ENCODE measurements around the gene EIPR1. TPM values are rescaled to one million over a fixed set of nuclear protein-coding genes. Genes with fewer than 3 reads are reported as not detected.
A peak's percentile ranks its signal among the peaks of the same experiment; 100 is the strongest.
"Not testable (repeated sequence)": the region's sequence is repeated elsewhere in the genome, so short reads cannot be mapped to it uniquely, and the experiment has no call there.

EIPR1 gene
- total RNA-seq, 1 donor from 2014 or later: 25.9 TPM

DNA sequence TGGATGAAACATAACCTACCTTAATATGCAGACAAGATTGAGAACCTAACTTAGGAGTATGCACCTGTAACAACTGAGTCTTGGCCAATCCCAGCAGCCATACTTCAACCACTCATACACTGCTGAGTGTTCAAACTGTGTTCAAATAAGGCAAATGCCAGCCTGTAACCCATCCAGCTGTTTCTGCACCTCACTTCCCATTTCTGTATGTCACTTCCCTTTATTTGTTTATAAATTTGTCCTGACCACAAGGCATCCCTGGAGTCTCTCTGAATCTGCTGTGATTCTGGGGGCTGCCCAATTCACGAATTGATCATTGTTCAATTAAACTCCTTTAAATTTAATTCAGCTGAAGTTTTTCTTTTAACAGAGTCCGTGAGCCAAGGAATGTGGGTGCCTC, 20.2 kb downstream of the EIPR1 start:
- ATAC-seq: not testable (repeated sequence)

DNA sequence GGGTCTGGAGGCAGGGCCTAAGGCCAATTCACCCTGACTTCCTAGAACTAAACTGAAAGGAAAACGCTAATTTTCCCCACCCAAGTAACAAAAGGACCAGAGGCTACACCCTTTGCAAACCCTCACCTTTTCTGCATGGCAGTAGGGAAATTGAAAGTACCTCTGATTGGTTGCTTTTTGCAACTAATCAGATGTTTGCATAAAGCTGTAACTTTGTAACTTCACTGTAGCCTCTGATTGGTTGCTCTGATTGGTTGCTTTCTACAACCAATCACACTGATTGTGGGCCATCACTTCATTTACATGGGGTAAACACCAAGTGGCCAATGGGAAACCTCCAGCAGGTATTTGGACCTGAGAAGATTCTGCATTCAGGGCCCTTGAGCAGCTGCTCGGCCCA, 20.8 kb downstream of the EIPR1 start:
- peak; percentile 29 for ATAC-seq

- peak; percentile 82 for ATAC-seq
Observed at GRCh38 chr2:3355951-3356569, 21.6 kb downstream of the EIPR1 start.

- no peak for ATAC-seq
Observed at GRCh38 chr2:3354986-3355385, 22.6 kb downstream of the EIPR1 start.

DNA sequence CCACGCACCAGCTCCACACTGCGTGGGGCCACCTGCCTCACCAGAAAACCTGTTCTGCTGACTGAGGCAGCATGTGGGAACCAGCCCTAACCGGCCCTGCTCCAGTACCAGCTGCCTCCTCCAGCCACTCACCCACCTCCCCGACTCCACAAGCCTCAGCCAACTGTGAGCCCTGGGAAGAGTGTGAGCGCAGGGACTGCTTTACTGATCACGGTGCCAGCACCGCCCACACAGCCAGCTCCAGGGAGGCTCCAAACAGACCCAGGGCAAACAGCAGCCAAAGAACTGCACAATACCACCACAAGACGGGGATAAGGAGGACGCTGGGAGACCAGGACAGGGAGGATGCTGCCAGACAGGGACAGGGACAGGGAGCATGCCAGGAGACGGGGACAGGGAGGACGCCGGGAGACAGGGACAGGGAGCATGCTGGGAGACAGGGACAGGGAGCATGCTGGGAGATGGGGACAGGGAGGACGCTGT, 28.4 kb downstream of the EIPR1 start:
- ATAC-seq: peak; percentile 94

DNA sequence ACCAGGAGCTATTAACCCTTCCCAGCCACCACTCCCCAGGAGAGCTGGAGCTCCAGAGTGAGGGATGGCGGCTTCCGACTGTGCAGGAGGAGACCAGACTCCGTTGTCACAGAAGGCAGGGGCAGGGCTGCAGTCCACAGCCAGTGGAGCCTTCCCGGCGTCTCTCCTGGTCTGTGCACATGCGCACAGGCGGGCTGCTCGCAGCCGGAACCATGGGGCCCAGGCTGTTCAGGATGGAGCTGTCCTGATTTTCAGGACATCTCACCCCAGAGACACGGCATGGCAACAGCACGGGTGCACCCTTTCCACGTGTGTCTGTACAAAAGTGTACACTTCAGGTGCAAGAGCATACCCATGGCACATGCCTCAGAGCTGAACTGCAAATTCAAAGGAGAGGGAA, 28.9 kb downstream of the EIPR1 start:
- peak; percentile 85 for ATAC-seq

GRCh38 chr2:3345621-3346020, 32.0 kb downstream of the EIPR1 start:
- no peak for ATAC-seq

DNA sequence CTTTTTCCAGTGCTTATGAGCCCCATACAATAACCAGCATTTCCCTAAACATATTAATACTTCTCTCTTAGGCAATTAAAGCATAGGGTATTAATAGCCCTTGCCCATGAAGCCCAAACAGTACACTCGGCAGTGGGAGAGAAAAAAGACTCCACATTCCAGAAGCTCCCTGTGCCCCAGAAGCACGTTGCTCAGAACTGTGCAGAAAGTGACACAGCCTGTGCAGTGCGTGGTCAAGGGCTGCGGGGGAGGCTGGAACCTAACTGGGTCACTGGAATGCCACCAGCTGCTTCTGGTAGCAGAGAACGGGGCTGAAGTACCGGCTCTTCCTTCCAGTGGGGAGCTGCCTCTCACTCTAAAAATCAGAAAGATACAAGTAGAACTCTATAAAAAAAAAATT, 32.7 kb downstream of the EIPR1 start:
- ATAC-seq: no peak

DNA sequence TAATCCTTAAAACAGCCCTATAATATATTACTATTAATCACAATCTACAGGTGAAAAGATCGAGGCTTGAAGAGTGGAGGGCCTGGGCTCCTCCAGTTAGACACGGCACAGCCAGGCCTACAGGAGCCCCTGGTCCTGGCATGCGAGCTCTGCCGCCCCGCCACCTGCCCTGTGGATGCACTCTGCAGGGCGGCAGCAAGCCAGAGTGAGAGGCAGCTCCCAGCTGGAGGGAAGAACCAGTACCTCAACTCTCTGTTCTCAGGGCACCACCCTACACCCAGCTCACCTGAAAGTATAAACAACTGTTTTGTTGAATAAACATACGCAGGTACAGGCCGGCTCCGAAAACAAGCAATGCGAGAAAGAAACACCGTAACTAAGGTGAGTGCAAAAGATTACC, 34.6 kb downstream of the EIPR1 start:
- ATAC-seq: no peak

GRCh38 chr2:3342324-3342723, 35.3 kb downstream of the EIPR1 start:
- ATAC-seq: no peak

GRCh38 chr2:3341336-3341735, 36.3 kb downstream of the EIPR1 start:
- peak; percentile 38 for ATAC-seq

DNA sequence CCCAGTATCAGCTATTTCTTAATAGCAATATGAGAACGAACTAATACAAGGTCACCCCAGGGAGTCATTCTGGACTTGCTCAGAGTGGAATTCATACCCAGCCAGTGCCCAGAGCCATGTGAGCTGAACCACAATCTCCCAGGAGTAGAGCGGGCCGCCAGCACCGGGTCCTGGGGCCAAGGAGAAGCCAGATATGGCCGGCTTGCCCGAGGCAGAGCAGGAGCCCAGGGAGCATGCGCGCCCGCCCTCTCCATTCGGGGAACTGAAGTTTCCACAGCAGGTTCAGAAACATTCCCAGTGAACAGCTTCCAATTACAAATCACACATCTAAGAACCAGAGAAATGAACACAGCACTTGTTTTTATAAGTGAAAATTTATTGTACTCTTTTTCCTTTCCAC, 37.5 kb downstream of the EIPR1 start:
- no peak for ATAC-seq

- ATAC-seq: no peak
Observed at GRCh38 chr2:3338340-3338739, 39.3 kb downstream of the EIPR1 start.

DNA sequence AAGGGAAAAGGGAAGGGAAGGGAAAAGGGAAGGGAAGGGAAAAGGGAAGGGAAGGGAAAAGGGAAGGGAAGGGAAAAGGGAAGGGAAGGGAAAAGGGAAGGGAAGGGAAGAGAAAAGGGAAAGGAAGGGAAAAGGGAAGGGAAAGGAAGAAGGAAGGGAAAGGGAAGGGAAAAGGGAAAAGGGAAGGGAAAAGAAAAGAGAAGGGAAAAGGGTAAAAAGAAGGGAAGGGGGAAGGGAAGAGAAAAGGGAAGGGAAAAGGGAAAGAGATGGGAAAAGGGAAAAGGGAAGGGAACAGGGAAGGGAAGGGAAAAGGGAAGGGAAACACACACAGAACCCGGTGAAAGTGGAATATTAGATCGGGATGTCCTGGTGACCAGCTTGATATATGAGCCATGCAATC, 40.8 kb downstream of the EIPR1 start:
- no peak for ATAC-seq

GRCh38 chr2:3334392-3335345, 42.9 kb downstream of the EIPR1 start:
- ATAC-seq: no peak

DNA sequence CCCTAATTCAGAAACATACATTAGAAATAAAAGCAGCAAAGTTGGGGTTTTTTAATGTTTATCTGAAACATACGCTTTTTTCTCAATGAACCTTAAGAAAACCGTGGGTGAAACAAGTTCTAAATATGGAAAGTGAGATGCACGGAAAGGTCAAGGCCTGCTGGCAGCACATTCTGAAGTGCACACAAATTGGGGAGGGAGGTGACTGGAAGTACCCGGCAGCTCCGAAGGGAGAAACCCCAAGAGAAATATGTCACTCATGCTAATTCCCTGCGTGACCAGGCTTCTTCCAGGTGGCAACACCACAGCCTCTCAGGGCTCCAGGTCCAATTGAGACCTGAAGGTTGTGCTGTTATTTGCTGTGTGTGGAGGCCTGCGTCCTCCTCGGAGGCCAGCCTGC, 45.5 kb downstream of the EIPR1 start:
- ATAC-seq: no peak

DNA sequence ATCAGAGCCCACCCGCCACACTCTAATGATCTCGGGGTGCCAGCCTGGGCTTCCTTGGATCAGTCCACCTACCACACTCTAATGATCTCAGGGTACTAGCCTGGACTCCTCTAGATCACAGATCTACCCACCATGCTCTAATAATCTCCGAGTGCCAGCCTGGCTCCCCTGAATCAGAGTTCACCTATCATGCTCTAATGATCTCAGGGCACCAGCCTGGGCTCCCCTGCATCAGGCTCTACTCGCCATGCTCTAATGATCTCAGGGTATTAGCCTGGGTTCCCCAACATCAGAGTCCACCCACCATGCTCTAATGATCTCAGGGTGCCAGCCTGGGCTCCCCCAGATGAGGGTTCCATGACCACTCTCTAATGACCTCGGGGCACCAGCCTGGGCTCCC, 48.1 kb downstream of the EIPR1 start:
- ATAC-seq: no peak

DNA sequence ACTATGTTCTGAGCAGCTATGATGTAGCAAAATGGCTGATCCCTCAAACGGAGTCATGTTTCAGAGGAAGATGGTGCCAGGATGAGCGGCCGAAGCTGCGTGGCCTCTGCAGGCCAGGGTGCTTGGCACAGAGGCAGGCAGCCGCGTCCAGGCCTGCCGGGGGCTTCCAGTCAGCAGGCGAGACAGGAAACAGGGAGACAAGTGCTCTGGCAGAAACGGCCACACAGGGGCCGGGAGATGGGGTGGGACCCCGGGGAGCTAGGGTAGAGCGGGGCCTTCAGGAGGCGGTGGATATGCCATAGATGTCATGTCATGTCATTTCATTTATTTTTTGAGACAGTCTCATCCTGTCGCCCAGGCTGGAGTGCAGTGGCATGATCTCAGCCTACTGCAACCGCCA, 50.7 kb downstream of the EIPR1 start:
- ATAC-seq: no peak

DNA sequence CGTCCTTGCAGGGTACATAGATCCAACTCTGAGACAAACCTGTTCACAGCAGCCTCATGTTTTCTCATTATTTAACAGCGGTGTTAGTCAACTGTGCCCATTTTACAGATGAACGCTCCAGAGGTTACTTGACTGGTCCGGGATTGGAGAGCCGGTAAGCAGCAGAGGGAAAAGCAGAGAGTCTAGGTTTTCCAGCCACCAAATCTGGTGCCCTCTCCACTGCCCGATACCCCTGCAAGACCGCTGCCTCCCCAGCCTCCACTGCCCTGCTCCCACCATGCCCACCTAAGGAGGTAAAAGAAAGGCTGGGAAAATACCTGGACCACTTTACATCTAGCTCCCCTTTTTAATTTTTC, 51.5 kb downstream of the EIPR1 start:
- no peak for ATAC-seq

DNA sequence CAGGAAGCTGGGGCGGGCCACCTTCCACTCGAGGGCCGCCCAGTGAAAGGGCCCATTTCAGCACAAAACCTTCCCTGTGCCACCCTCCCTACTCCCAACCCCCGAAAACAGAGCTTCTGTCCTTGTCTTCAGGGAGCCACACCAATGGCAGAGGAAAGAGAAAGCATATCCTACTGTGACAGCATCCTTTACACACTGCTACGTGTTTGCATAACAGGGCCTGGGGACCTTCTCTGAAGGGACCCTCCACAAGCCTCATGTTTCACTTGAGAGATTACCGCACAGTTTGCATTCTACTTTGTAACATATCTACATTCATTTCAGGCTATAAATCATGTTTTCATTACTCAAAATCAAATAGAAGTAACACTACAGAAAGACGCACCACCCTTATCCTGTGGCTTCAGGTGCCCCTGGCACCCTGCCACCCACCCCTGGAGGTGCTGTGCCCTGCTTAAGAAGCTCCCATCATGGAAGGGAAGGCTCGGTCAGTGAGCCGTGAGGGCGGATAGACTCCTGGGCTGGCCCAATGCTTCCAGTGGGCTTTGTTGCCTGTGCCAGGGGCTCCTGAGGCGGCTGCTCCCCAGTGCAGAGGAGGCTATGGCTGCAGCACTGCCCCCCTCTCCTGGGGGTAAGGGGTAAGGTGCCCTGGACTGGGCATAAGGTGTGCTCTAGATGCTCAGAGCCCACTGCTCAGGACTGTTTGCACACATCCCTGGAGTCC, 52.0 kb downstream of the EIPR1 start:
- ATAC-seq: no peak

DNA sequence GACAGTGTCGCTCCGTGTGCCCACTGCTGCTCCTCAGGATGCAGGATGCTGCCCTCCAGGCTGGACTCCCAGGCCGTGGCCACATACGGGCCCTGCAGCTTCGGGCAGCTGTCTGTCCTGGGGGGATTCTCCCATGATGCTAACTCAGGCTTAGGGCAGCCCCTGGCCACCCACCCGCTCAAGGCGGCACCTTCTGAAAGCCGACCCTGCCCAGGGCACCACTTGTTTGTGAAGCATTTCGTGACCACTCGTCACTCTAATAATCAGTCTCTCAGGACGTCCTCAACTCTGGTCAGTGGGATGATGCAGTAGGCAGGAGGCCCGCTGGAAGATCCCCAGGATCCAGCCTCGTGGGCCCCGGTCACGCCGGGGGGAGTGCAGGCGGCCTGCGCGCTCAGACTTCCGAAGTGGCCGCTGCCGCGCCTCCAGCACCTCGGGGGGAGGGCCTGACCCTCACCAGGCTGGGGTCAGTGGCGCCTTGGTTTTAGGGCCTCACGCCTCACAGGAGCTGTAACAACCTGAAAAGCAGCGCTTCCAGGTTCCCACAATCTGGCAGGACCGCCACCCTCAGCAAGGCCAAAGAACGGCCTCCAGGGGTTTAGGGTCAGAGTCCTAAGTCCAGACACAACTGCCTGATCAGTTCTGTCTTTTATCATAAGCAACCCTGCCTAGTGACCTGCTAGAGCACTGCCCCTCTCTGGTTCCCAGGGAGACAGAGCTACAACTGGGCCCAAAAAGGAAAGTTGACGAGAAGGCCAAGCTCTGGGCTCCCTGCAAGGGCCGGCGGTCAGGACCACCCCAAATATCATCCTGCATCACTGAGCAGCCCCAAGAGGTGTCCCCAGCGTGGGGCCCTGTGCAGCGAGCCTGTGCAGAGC, 53.0 kb downstream of the EIPR1 start:
- ATAC-seq: no peak

GRCh38 chr2:3324036-3324386, 53.6 kb downstream of the EIPR1 start:
- no peak for ATAC-seq
